GM19328 (cell line): ENCODE measurements around the gene POC1B.

ENCODE experiments used
- ATAC-seq: cut with Tn5 transposase; IDR thresholded peaks from one replicate; pipeline ENCODE4 v1.9.1; 2021; ENCODE audit warnings: mild to moderate bottlenecking, moderate library complexity; ENCODE audit not compliant: unreplicated experiment

Gene POC1B

GRCh38 chr12:89424389-89424788 lies 101.5 kb downstream of the POC1B start:
- no peak for ATAC-seq

- no peak for ATAC-seq
Observed at GRCh38 chr12:89421092-89421835, 104.6 kb downstream of the POC1B start.

GRCh38 chr12:89418228-89418910 lies 107.5 kb downstream of the POC1B start:
- ATAC-seq, result no peak

- ATAC-seq, result no peak
Observed at GRCh38 chr12:89417246-89417977, 108.4 kb downstream of the POC1B start.

- ATAC-seq, result no peak
Observed at GRCh38 chr12:89416049-89416792, 109.6 kb downstream of the POC1B start.

GRCh38 chr12:89414851-89415250 lies 111.0 kb downstream of the POC1B start:
- no peak for ATAC-seq

GRCh38 chr12:89414322-89414721 lies 111.5 kb downstream of the POC1B start:
- ATAC-seq, result no peak

GRCh38 chr12:89413234-89413633 lies 112.6 kb downstream of the POC1B start:
- no peak for ATAC-seq

- ATAC-seq, result no peak
Observed at GRCh38 chr12:89412665-89413064, 113.2 kb downstream of the POC1B start.

GRCh38 chr12:89411846-89412245 lies 114.0 kb downstream of the POC1B start:
- ATAC-seq, result no peak

- ATAC-seq, result no peak
Observed at GRCh38 chr12:89411234-89411633, 114.6 kb downstream of the POC1B start.

GRCh38 chr12:89405626-89406345 lies 120.1 kb downstream of the POC1B start:
- no peak for ATAC-seq

- ATAC-seq, result no peak
Observed at GRCh38 chr12:89401433-89402058, 124.3 kb downstream of the POC1B start.

GRCh38 chr12:89400415-89400814 lies 125.4 kb downstream of the POC1B start:
- ATAC-seq, result no peak

- no peak for ATAC-seq
Observed at GRCh38 chr12:89395712-89396111, 130.1 kb downstream of the POC1B start.

- no peak for ATAC-seq
Observed at GRCh38 chr12:89393551-89394121, 132.2 kb downstream of the POC1B start.

GRCh38 chr12:89392391-89392790 lies 133.5 kb downstream of the POC1B start:
- no peak for ATAC-seq

GRCh38 chr12:89391726-89392336 lies 134.0 kb downstream of the POC1B start:
- ATAC-seq, result no peak
